Stomach (tissue), 9 donors: ENCODE results near the gene CAPN2. TPM values are rescaled to one million over a fixed set of nuclear protein-coding genes. Genes with fewer than 3 reads are reported as not detected.
A peak's percentile ranks its signal among the peaks of the same experiment; 100 is the strongest.

Experiments
- DNase-seq, 2 donors: peaks; one replicate each; pipeline versions ENCODE4 v3.0.0 to v3.0.0-alpha.2; 2013 to 2019
- H3K27ac ChIP-seq, 5 donors: fragments of 200-600 bp in 4 of 5; sonication (generic) in 4 of 5; one replicate each; pipeline ENCODE4 v1.5.1; 2013 to 2019; ENCODE audit warnings: mild to moderate bottlenecking in 1 of 5, moderate library complexity in 1 of 5
- H3K27me3 ChIP-seq, 3 donors: fragments of 200-600 bp; sonication (generic); one replicate each; pipeline ENCODE4 v1.5.1; 2017 to 2019; ENCODE audit warnings: mixed run types in 1 of 3
- H3K36me3 ChIP-seq, 4 donors: fragments of 200-600 bp; sonication (generic); 1 replicate in 3 of 4; 2 replicates in 1 of 4; pipeline ENCODE4 v1.5.1; 2016 to 2019
- H3K4me1 ChIP-seq, 4 donors: fragments of 200-600 bp; sonication (generic); one replicate each; pipeline ENCODE4 v1.5.1; 2016 to 2019
- H3K4me3 ChIP-seq, 4 donors: fragments of 200-600 bp; sonication (generic) in 3 of 4; one replicate each; pipeline ENCODE4 v1.5.1; 2016 to 2019; ENCODE audit warnings: mild to moderate bottlenecking in 1 of 4
- H3K9me3 ChIP-seq, 4 donors: fragments of 200-600 bp; sonication (generic); one replicate each; pipeline ENCODE4 v1.5.1; 2016 to 2019
- CTCF ChIP-seq, 7 experiments: fragments of 450-650 bp in 4 of 7; fragments of 200-600 bp in 3 of 7; sonication (generic) in 3 of 7; IDR thresholded peaks; one replicate each; pipeline ENCODE4 v1.5.1; 2016 to 2019; ENCODE audit warnings: antibody characterized with exemption in 7 of 7, control low read depth in 2 of 7, mild to moderate bottlenecking in 1 of 7
- EP300 ChIP-seq: sonication (generic); formaldehyde crosslinking; IDR thresholded peaks from one replicate; pipeline ENCODE4 v1.6.1; 2017; ENCODE audit warnings: antibody characterized with exemption
- POLR2A ChIP-seq, 4 donors: fragments of 450-650 bp; IDR thresholded peaks; one replicate each; pipeline ENCODE4 v1.6.1; 2016; ENCODE audit warnings: antibody characterized with exemption in 4 of 4, control low read depth in 2 of 4, mild to moderate bottlenecking in 1 of 4, moderate library complexity in 1 of 4
- POLR2AphosphoS5 ChIP-seq, 3 donors: sonication (generic); formaldehyde crosslinking; IDR thresholded peaks; one replicate each; pipeline ENCODE4 v1.6.1; 2016; ENCODE audit warnings: antibody characterized with exemption in 3 of 3
- WGBS, 5 donors: extraction: QIAGEN DNeasy Blood & Tissue Kit in 3 of 5; methylation state at CpG; one replicate each; pipeline versions ENCODE4 v1.1.5 to v1.1.7; 2013 to 2018; 5-methylcytosine and 5-hydroxymethylcytosine counted together
- intact Hi-C: fragments of 100-400 bp; cut with DNase I; formaldehyde crosslinking; loops from one replicate; pipeline ENCODE4 v1.15.1; 2023; ENCODE audit warnings: low total_unique reads
- polyA plus RNA-seq, 3 donors: library from polyadenylated mRNA; stranded (reverse); fragments of 200-250 nt; gene quantifications; one replicate each; pipeline ENCODE4 v1.2.3, GENCODE V29; 2013
- total RNA-seq, 5 donors: library from RNA; depleted of rRNA; stranded (reverse); fragments of >200 nt; gene quantifications; one replicate each; pipeline versions ENCODE4 v1.1.0 to v1.2.3, GENCODE V29; 2014 to 2016
- donor health status: healthy with polysubstance abuse.
- donor health status: Bipolar disorder and iron deficiency.
- donor health status: healthy.

Gene CAPN2
- total and polyA plus RNA-seq, 8 donors: 128 to 739 (median 230) TPM

GRCh38 chr1:223716302-223716862 is 4.0 kb downstream of the CAPN2 start:
- H3K36me3 ChIP-seq: peaks cover 23 to 52% (median 41%) of the 10 kb centered on the region in 4 donors
- no peaks in the 10 kb centered on the region for H3K9me3 ChIP-seq
- peaks cover 82 to 91% (median 86%) of the 10 kb centered on the region in 4 donors for H3K4me1 ChIP-seq
- TF ChIP-seq CTCF (IDR thresholded peaks at IDR 0.05): no peak
- TF ChIP-seq EP300: no peak
- TF ChIP-seq POLR2A (IDR thresholded peaks at IDR 0.05): no peak
- TF ChIP-seq POLR2AphosphoS5 (IDR thresholded peaks at IDR 0.05): no peak
- H3K27ac ChIP-seq: peak overlapping the region; percentile 48 to 100 (median 98)
- 26 to 54% (median 45%) methylated on average over 6 to 7 of the region's 7 CpGs for WGBS, 5 donors
- DNase-seq: no peak
- intact Hi-C loops: loop anchor here (5.0 kb wide), 1 partner anchor 36 kb away; no protein-coding TSS in a partner anchor
- peak overlapping the region in 3 of 4 donors; percentile 2 to 68 (median 68) for H3K4me3 ChIP-seq
- no peaks in the 10 kb centered on the region for H3K27me3 ChIP-seq

- peak overlapping the region in 4 of 5 donors; percentile 97 to 100 (median 98) for H3K27ac ChIP-seq
- H3K4me3 ChIP-seq: no peak overlapping the region
- H3K36me3 ChIP-seq: peaks cover 23 to 57% (median 45%) of the 10 kb centered on the region in 4 donors
- no peaks in the 10 kb centered on the region for H3K9me3 ChIP-seq
- TF ChIP-seq EP300 (no peak), POLR2AphosphoS5 (IDR thresholded peaks at IDR 0.05) (no peak), CTCF (IDR thresholded peaks at IDR 0.05) (no peak), POLR2A (IDR thresholded peaks at IDR 0.05) (no peak)
- intact Hi-C loops: loop anchor here (5.0 kb wide), 1 partner anchor 35 kb away; no protein-coding TSS in a partner anchor
- no peak for DNase-seq
- no peaks in the 10 kb centered on the region for H3K27me3 ChIP-seq
- peaks cover 79 to 90% (median 87%) of the 10 kb centered on the region in 4 donors for H3K4me1 ChIP-seq
- WGBS, 5 donors: 84 to 93% (median 90%) methylated on average over 5 of the region's 5 CpGs
Observed at GRCh38 chr1:223717123-223717522, 4.8 kb downstream of the CAPN2 start.

- Histone ChIP-seq H3K4me3 (no peak overlapping the region), H3K4me1 (peaks cover 84 to 96% (median 92%) of the 10 kb centered on the region in 4 donors), H3K36me3 (peaks cover 23 to 57% (median 51%) of the 10 kb centered on the region in 4 donors), H3K27me3 (no peaks in the 10 kb centered on the region), H3K27ac (peak overlapping the region; percentile 11 to 100 (median 97)), H3K9me3 (no peaks in the 10 kb centered on the region)
- 82 to 90% (median 85%) methylated on average over 6 of the region's 6 CpGs for WGBS, 5 donors
- TF ChIP-seq POLR2AphosphoS5 (IDR thresholded peaks at IDR 0.05) (no peak), EP300 (no peak), CTCF (IDR thresholded peaks at IDR 0.05) (no peak), POLR2A (IDR thresholded peaks at IDR 0.05) (no peak)
- DNase-seq: no peak
- intact Hi-C loops: loop anchor here (5.0 kb wide), 1 partner anchor 34 kb away; no protein-coding TSS in a partner anchor
Observed at GRCh38 chr1:223717695-223718363, 5.5 kb downstream of the CAPN2 start.

- DNase-seq: no peak
- 49 to 62% (median 53%) methylated on average over 5 of the region's 5 CpGs for WGBS, 5 donors
- intact Hi-C loops: loop anchor here (5.0 kb wide), 1 partner anchor 33 kb away; no protein-coding TSS in a partner anchor
- no peaks in the 10 kb centered on the region for H3K27me3 ChIP-seq
- TF ChIP-seq EP300: no peak
- no peak for TF ChIP-seq POLR2AphosphoS5 (IDR thresholded peaks at IDR 0.05)
- TF ChIP-seq CTCF (IDR thresholded peaks at IDR 0.05): no peak
- TF ChIP-seq POLR2A (IDR thresholded peaks at IDR 0.05): no peak
- peaks cover 23 to 66% (median 60%) of the 10 kb centered on the region in 4 donors for H3K36me3 ChIP-seq
- no peak overlapping the region for H3K4me3 ChIP-seq
- H3K4me1 ChIP-seq: peaks cover 88 to 100% (median 96%) of the 10 kb centered on the region in 4 donors
- H3K27ac ChIP-seq: peak overlapping the region; percentile 35 to 100 (median 97)
- no peaks in the 10 kb centered on the region for H3K9me3 ChIP-seq
Observed at GRCh38 chr1:223718850-223719249, 6.5 kb downstream of the CAPN2 start.
